GM12864 (cell line): Measurements from ENCODE around the gene TBC1D2.

Source experiments
- DNase-seq: peaks from one replicate; pipeline ENCODE4 v3.0.0-alpha.2; 2011; ENCODE audit warnings: low read depth
- H3K4me3 ChIP-seq: 2 replicates; pipeline ENCODE4 v1.5.1; 2011; ENCODE audit warnings: mild to moderate bottlenecking, low read depth, low read length, control low read depth
- CTCF ChIP-seq: IDR thresholded peaks from 2 replicates; pipeline ENCODE4 v1.5.1; 2011; ENCODE audit warnings: low read depth, mild to moderate bottlenecking, moderate library complexity, low read length, control low read depth, inconsistent platforms; ENCODE audit errors: missing control alignments

TBC1D2 gene

DNA sequence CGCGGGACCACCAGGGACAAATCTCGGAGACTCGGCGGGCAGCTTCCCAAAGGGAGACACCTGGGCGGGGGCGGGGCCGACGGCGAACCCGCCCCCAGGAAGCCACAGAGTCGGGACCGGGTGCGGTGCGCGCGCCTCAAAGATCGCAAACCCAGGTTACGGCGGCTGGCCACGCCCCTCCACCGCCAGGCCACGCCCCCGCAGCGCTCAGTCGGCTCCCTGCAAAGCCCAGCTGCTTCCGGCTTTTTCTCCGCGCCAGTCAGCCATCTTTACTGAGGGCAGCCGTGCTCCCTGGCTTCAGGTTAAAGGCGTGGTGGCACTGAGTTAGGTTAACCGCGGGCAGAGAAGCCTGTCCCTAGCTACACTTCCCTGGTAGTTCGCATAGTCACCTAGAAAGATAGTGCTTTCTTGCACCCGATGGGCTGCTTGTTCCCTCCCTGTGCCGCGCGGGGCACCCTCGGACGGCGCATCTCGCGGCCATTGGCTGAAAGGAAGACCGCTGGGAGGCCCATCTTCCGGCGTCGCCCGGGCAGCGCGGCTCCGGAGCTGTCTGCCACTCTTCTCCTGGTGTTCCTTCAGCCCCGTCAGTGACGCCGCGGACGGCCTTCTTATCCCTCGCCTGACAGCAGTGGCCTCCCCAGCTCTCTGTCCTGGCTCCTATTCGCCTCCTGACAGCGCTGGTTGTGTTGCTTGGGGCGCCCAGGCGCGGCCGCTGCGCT is at the start of gene TBC1D2:
TBC1D2 (minus strand) TSS at position 72 of the 719 bp plus-strand sequence. CDS start 108 bp downstream, outside the sequence.
- TF ChIP-seq CTCF = peak; percentile 12
- peak within 1 kb of the TSS; percentile 86 for H3K4me3 ChIP-seq
- peak; percentile 86 for DNase-seq

DNA sequence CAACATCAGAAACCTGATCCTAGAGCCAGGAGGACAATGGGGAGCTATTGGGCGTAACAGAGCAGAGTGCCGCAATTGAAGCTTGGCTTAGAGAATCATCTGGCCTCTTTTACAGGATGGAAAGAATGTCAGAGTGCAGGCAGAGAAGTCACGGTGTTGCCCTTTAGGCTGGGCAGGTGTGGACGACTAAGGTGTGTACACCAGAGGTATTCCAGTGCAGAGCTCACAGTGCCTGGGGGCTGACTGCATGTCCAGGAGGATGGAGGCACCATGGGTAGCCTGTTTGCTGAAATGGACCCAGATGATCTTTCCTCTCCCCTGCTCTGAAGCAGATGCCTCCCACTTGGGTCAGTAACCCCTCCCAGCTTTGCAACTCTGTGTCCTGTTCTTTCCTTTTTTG is 48.9 kb upstream of the TBC1D2 start:
- no peak overlapping the region for H3K4me3 ChIP-seq
- DNase-seq = no peak
- no peak for TF ChIP-seq CTCF

GRCh38 chr9:98303633-98304125 is 48.2 kb upstream of the TBC1D2 start:
- DNase-seq = no peak
- no peak for TF ChIP-seq CTCF
- H3K4me3 ChIP-seq = no peak overlapping the region

DNA sequence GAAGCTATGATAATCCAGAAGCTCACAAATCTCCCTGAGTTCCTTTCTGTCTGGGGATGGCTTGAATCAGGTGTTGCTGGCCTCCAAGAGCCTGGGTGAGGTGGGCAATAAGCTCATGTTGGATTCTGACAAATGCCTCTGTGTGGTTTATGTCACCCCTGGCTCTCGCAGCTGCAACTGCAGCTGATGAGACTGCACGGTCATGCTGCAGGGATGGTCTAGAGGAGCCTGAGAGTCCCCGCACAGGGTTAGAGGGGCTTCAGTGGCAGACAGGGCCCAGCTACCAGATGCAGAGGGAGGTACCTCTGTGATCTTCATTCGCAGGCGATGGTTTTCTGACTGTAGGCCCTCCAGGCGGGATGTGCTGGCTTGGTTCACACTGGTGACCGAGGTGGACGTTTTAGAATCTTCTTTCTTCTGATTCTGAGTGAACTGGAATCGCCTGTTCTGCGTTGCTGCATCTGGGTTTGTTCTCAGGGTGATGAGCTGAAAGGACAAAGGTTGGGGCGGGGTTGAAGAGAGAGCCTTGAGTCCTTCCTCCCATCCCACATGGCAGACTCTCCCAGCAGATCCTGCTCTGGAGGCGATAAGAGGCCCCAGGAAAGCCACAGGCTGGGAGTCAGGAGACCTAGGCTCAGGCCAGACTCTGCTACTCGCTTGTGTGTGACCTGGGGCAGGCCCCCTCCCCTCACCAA is 47.6 kb upstream of the TBC1D2 start:
- no peak overlapping the region for H3K4me3 ChIP-seq
- TF ChIP-seq CTCF = no peak
- no peak for DNase-seq

DNA sequence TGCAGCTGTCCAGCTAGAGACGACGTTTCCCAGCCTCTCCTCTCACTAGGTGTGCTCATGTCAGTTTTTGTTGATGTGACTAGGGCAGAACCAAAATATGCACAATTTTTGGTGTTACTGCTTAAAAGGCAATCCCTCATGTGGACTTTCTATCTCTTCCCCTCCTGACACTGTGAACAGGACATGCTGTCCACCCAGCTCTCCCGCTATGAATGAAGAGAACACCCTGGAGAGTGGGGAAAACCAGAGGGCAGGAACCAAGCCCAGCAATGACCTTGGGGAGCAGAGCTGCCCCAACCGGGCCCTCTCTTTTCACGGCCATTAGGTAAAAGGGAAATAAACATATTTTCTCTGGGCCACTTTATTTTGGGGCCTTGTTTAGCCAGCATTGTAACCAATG is 46.7 kb upstream of the TBC1D2 start:
- no peak for DNase-seq
- TF ChIP-seq CTCF = no peak
- H3K4me3 ChIP-seq = no peak overlapping the region

GRCh38 chr9:98300611-98301010 is 45.2 kb upstream of the TBC1D2 start:
- no peak for DNase-seq
- H3K4me3 ChIP-seq = no peak overlapping the region
- no peak for TF ChIP-seq CTCF
